GM21515 (cell line): ENCODE measurements around the gene PKP1.

Source experiments
- ATAC-seq: cut with Tn5 transposase; IDR thresholded peaks from one replicate; pipeline ENCODE4 v1.9.1; 2021; ENCODE audit not compliant: unreplicated experiment

The PKP1 gene

DNA sequence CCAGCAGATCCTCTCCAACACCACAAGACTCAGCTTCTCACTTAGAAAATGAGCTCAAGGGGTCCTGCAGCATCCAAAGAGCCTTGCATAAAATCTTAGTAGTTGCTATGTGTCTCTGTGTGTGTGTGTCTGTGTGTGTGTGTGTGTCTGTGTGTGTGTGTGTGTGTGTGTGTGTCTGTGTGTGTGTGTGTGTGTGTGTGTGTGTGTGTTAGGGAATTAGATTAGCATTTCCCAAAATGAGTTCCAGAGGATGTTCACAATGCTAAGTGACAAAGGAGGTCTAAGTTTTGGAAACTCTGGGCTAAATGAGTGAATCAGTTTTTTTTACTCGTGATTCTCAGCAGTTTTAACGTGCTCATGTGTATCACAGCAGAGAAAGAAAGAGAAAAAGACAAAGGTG, 63.7 kb downstream of the PKP1 start:
- no peak for ATAC-seq

DNA sequence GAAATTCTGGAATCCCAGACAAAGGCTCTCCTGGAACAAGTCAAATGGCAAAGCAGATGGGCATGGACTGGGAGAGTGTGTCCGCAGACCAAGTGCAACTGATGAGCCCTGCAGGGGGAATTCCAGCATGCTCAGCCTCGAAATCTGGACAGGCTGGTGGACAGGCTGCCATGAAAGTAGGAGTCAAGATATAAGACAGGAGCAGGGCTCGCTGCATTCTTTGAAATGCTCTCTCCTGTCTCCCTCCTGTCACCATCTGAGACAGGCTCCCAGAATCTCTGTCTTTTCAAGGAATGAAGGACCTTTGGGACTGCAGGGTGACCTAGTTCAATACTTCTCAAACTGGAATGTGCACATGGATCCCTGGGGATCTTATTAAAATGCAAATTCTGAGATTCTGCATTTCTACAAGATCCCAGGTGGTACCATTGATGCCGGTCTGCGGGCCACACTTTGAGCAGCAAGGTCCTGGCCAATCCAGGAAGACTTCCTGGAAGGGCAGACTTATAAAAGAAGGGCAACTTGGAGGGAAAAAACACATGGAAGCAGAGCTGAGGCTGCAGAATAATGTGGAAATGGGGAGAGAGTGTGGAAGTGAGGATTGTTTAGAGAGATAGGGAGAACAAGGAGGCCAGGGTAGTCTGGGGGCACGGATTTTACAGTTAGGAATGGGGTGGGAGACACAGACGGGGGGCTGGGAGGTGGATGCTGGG, 64.3 kb downstream of the PKP1 start:
- ATAC-seq: no peak

DNA sequence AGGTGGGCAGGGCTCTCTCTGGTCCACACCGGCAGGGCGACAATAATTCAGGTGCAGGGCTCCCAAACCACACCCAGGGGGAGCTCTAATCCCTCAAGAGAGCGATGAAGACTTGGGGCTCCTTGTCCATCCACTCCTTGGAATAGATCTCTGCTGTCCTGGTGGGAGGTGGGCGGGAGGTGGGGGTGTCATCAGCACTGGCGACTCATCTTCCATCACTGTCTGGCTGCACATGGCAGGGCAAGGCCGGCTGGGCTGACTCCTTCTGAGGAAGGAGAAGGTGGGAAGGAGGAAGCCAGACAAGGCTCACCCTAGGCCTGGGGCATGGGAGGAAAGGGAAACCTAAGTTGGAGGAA, 64.9 kb downstream of the PKP1 start:
- no peak for ATAC-seq

DNA sequence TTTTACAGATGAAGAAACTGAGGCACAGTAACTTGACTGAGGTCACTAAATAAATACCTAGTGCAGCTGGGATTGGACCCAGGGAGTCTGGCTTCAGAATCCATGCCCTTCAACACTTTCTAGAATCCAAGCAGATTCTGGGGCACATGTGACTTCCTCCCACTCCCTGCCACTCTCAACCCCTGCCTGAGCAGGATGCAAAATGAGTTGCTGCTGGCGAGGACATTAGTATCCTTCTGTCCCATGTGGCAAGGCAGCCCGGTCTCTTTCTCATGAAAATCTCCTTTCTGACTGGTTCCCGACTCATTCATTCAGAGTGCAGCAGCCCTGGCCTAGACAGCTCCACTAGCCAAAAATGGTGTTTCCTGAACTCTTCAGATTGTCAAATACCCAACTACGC, 65.8 kb downstream of the PKP1 start:
- no peak for ATAC-seq

DNA sequence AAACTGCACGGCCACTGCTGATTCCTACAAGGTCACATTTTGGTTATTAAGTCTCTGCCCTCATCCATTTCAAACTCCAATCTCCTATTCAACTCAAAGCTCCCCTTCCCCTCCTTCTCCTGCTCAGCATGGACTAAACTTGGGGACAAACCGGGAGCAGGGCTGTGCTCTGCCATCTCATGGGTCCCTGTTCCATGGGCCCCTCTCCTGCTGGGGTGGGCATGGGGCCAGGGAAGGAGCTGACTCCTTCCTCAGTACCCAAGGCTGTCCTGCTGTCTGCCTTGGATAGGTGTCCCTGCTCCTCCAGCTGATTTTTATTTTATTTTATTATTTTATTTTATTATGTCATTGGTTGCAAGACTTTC, 67.0 kb downstream of the PKP1 start:
- no peak for ATAC-seq

DNA sequence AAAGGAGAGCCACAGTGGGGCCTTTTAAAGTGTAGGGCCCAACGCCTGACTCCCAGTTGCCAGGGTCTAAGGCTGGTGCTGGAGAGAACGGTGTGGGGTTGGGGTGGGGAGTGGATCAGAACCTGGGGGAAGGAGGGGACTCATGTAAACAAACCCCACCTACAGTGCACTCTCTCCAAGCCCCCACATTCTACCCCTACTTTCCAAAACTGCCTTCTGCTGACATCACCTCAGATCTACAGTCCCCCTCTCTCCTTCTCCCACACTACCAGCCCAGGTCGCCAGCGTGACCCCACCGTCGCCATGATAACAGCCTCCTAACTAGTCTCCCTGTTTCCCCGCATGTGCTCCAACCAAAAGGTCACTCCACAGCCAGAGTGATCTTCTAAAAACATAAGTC, 67.6 kb downstream of the PKP1 start:
- ATAC-seq: no peak

DNA sequence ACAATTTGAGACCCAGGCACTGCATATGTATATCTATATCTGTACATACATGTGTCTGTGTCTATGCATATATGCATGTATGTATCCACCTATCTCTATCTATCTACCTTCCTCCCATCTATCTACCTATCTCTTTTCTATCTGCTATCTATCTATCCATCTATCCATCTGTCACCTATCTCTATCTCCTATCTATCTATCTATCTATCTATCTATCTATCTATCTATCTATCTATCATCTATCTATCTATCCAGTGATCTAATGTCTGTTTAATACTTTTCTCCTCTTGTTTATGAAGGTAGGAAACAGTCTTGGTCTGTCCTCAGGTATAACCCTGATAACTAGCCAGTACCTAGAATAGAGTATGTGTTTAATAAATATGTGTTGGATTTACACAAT, 68.3 kb downstream of the PKP1 start:
- no peak for ATAC-seq

DNA sequence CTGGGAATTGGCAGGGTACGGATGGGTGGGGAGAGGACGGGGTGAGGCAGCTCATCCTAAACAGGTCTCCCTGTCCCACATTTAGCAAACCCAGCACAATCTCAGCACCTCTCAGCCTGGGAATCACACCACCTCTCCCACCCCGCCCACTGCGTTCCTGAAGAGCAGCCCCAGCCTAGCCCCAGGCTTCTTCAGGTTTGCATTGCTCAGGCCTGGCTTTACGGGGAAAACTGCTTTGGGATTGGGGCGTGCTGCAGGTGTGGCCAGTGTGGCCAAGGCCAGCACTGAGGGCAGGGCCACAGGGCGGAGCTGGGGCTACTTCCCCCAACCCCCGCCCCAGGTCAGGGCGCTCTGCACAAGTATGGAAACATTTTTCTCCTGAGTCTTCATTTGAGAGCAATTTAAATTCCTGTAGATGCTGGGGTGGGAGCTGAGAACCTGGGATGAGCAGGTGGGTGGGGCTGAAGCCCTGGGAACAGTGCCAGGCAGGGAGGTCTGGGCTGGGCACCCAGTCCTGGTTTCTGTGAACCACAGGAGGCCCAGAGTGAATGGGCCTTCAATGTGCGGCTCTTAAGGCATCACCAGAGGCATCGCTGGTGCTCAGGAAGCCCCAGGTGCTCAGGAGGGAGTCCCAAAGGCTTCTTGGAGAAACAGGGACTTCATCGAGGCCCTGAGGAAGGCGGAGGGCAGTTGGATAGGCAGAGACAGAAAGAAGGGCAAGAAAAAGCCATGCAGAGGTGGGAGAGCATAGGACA, 70.1 kb downstream of the PKP1 start:
- ATAC-seq: no peak

DNA sequence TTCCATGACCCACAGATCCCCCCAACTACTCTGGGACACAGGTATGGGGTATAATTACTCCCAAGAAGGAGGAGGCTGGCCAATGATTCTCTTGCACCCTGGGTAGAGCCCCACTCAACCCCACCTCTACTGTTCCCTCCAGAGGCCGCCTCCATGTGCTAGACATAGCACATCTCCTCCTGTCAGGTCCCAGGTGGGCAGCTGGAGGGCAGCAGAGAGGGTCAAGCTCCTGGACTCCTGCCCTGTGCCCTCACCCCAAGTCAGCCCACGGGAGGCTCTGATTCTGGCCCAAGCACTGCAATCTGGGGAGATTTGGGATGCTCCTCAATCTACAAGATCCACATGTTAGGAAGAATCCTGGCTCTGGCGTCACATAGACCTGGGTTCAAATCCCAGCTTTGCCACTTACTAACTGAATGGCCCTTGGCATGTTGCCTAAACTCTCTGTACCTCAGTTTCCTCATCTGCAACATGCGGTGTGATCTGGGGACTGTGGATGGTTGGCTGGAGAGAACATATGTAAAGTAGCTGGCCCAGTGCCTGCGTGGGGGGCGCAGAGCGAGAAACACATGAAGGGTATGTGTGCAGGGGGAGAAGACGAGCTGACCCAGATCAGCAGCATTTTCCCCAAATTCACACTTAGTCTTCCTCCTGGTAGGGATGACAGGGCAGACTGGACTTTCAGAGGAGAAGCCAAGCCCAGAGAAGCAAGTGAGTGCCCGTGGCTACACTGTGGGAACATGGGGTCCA, 71.0 kb downstream of the PKP1 start:
- ATAC-seq: no peak

DNA sequence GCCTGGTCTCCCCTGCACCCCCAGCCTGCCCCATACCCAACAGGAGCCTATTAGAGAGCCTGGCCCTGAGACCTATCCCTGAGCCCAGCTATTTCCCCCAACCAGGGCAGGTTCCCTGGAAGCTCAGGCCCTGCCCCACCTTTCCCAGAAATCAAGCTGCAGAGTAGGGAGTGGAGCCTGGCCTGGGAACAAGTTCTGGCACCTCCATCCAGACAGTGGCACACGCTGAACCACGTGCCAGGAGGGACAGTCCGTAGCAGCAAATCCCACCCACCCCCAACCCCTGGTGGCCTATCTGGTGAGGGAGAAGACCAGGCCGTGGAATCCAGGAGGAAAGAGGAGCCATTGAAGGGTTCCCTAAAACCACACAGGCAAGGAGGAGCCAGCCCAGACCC, 71.6 kb downstream of the PKP1 start:
- ATAC-seq: no peak

DNA sequence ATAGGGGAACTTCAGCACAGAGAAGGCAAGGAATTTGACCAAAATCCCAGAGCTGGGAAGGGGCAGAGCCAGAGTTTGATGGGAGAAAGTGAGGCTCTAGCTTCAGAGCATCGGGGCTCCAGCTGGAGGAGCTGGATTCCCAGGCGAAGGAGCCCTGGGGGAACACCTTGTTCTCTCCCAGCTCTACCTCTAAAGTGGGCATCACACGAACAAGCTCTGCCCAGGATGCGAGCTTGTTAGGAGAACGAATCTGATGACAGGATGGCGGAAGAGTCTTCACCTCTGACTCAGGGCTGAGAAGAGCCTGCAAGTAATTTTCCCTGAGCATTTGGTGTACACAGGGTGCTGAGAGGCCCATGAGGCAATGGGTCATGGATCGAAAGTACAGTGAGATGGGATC, 72.2 kb downstream of the PKP1 start:
- ATAC-seq: no peak

DNA sequence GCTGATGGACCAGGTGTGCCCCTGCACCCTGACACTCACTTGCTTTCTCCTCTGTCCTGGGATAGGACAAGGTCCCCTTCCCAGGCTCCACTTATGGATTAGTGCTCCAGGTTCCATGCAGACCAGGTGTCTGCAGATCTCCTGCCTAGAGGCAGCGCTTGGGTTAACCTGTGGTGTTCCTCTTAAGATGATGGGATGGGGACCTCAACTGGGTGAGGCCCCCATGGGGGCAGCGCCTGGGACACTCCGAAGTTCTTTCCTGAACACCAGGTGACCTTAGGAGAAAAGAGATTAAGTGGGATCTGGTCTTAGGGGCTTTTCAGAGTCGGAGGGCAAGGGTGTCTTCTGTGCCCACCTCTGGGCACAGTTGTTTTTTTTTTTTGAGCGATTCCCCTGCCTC, 72.9 kb downstream of the PKP1 start:
- ATAC-seq: no peak

DNA sequence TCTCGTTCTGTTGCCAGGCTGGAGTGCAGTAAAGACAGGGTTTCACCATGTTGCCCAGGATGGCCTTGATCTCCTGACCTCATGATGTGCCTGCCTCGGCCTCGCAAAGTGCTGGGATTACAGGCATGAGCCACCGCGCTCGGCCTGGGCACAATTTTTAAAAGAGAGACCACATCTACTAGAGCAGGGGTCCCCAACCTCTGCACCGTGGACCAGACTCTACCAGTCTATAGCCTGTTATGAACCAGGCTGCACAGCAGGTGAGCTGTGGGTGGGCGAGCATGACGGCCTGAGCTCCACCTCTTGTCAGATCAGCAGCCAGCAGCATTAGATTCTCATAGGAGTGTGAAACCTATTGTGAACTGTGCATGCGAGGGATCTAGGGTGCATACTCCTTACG, 73.4 kb downstream of the PKP1 start:
- no peak for ATAC-seq

DNA sequence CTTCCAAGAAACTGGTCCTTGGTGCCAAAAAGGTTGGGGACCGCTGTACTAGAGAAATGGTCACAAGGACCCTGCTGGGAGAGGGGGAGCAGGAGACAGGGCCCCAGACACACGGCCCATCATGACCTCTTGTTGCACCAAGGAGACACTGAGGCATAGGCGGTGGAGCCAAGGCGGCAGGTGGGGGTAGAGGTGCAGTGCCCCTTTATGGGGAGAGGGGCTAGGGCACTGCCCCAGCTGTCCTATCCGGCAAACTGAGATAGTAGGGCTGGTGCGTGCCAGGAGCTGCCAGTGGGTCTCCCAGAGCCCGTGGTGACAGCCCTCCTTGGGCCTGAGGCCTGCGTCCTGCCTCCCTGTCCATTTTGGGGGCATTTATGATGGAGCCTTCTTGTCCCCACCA, 73.9 kb downstream of the PKP1 start:
- no peak for ATAC-seq

DNA sequence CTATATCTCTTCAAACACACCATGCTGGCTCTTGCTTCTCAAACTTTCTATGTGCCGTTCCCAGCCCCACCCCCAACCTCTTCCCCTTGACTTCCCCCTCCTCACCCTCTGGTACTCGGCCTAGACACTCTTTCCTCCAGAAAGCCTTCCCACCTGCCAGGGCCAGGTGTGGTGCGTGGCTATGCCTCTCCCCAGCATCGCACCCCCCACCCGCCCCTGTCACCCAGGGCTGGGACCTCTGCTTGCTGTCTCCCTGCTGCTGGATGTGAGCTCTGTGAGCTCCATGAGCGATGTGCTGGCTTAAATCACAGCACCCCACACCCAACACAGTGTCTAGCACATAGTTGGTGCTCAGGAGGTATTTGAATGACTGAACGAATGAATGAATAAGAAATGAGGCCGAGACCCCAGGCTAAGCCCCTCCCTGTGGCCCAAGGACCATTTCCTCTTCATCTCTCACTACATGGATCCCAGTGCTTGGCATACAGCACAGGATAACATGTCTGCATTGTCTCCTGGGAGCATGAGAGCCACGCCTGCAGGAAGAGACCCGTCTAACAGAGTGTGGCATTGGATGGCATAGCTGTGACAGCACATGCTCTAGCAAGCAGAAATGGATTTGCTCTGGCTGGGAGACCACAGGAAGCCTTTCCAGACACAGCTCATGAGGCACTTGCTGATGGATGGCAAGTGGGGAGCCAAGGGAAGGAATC, 74.5 kb downstream of the PKP1 start:
- ATAC-seq: no peak

DNA sequence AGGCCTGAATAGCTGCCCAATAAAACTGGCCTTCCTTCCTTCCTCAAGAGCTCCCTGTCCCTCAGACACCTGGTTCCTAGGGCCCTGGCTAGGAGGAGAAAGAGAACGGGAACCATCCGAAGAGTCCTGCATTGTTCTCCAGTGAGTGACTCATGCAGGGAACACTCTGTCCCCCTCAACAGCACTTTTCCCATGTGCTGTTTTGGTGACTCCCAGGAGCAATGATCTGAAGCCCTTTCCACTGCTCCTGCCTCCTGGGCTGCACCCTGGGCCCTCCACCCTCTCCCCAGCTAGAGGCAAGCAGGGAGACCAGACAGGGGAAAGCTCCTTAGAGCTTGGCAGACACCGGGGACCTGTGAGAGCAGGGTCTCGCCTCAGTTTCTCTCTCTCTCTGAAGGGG, 75.3 kb downstream of the PKP1 start:
- ATAC-seq: no peak

DNA sequence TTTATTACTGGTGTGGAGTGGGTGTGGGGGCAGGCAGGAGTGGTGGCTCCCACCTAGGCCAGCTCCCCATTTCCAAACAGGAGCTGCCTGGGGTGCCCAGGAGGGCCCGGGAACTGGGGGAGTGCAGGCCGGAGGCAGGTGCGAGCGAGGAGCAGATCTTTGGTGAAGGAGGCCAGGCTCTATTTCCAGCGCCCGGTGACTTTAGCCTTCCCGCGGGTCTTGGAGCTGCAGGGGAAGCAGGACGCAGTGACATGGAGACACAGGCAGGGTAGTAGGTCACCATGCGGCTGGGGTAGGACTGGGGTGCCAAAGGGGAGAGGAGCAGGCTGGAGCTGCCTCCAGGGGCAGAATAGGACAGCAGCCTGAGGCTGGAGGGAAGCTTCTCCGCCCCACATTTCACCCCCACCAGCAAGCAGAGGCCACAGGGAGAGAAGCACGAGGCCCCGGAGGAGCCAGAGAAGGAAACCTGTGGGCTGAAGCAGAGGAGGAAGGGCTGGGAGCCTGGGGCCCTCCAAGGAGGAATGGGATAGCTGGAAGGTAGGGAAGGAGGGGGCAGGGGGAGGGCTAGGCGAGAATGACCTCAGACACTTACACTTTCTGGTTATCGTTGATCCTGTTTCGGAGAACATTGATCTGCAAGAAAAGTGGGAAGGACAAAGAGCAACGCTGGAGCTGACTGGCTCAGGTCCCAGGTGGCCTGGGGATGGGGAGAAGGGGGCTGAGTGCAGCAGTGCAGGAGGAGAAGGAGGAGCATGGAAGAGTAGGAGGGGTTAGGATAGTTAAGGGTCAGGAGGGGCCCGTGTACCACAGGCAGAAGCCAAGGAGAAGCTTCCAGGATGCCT, 75.9 kb downstream of the PKP1 start:
- no peak for ATAC-seq

DNA sequence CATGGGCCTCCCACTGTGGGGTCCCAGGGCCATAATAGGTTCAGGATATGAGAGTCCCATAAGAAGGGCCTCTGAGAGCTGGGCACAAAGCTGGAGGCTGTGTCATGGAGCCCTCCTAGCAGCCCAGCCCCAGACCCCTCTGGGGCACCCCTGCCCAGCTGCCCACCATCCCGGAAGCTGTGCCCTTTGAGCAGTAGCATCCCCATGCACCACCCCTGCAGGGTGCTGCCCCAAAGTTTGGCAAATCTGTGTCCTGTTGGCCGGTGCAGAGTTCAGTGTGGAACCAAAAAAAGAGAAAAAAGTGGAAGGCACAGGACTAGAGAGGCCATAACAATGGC, 76.5 kb downstream of the PKP1 start:
- ATAC-seq: no peak

DNA sequence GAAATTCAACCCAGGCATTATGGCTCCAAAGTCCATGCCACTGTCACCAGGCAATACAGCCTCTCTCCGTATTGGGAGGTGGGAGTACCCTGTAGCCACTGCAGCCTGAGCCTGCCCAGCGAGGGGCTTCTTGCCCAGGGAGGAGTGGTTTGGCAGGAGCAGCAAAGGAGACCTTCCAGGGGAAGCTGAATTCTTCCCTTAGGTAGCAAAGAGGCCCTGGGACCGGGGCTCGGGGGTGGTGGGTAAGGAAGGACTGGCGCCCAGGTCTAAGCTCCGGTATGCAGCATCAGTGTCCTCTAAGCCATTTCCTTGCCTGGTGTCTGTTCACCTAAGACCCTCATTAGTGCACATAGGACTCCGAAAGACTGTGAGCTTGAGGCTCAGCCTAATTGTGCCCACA, 77.2 kb downstream of the PKP1 start:
- ATAC-seq: no peak

DNA sequence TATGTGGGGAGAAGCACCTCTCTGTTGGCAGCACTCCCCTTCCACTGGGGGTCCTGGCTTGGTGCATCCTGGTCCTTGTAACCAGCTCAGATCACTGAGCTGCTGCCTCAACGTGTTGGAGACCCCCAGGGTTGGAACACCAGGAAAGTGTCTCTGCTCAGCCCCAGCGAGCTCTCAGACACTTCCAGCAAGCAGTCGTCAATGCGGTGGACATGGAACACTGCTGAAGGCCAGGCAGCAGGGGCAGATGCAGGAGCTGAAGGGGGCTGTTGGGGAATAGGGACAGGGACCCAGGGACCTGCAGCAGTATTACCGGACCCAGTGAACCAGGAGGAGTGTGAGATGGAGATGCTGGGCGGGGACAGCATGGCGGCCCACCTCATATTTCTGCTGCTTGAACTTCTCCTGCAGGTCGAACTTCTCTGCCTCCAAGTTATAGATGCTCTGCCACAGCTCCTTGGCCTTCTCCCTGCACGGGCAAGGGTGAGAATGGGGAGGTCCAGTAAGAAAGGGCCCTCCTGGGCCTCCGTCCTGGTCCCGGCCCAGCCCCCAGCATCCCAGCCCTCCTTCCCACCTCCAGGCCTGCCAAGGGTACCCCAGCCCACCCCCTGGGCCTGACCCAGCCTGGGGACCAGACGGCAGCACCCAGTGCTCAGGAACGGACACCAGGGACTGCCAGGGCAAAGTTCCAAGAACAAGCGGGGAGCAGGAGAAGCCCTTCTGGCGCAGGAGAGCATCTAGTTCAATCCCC, 77.8 kb downstream of the PKP1 start:
- ATAC-seq: no peak
